HEK293 (cell line): ENCODE results near the gene F9.
A peak's percentile ranks its signal among the peaks of the same experiment; 100 is the strongest.

ENCODE experiments used
- FEZF1 ChIP-seq: fragments of 450-650 bp; formaldehyde crosslinking; IDR thresholded peaks from 2 replicates; pipeline ENCODE4 v1.5.1; 2016; ENCODE audit warnings: missing biosample characterization, missing genetic modification characterization
- OSR2 ChIP-seq: fragments of 450-650 bp; formaldehyde crosslinking; IDR thresholded peaks from 2 replicates; pipeline ENCODE4 v1.5.1; 2016; ENCODE audit warnings: missing biosample characterization, missing genetic modification characterization
- SALL2 ChIP-seq: fragments of 450-650 bp; formaldehyde crosslinking; IDR thresholded peaks from 2 replicates; pipeline ENCODE4 v1.5.0; 2017; ENCODE audit warnings: missing biosample characterization, mild to moderate bottlenecking, missing genetic modification characterization, borderline replicate concordance
- SP3 ChIP-seq: fragments of 450-650 bp; formaldehyde crosslinking; IDR thresholded peaks from 2 replicates; pipeline ENCODE4 v1.5.1; 2016; ENCODE audit warnings: missing biosample characterization, missing genetic modification characterization
- TCF7L2 ChIP-seq: IDR thresholded peaks from 2 replicates; pipeline ENCODE4 v1.6.1; 2011; ENCODE audit warnings: low read depth, mild to moderate bottlenecking, inconsistent platforms, low read length, moderate library complexity, borderline replicate concordance
- TRIM28 ChIP-seq: IDR thresholded peaks from 2 replicates; pipeline ENCODE4 v1.6.1; 2011; ENCODE audit warnings: low read length, control low read depth, borderline replicate concordance
- ZBTB48 ChIP-seq: fragments of 450-650 bp; formaldehyde crosslinking; IDR thresholded peaks from 2 replicates; pipeline ENCODE4 v1.5.1; 2016; ENCODE audit warnings: missing biosample characterization, missing genetic modification characterization
- ZNF133 ChIP-seq: fragments of 450-650 bp; formaldehyde crosslinking; IDR thresholded peaks from 2 replicates; pipeline ENCODE4 v1.5.1; 2016; ENCODE audit warnings: missing biosample characterization, missing genetic modification characterization
- ZNF138 ChIP-seq: fragments of 450-650 bp; formaldehyde crosslinking; IDR thresholded peaks from 2 replicates; pipeline ENCODE4 v1.5.1; 2016; ENCODE audit warnings: missing biosample characterization, missing genetic modification characterization, borderline replicate concordance
- ZNF146 ChIP-seq: fragments of 450-650 bp; formaldehyde crosslinking; IDR thresholded peaks from 2 replicates; pipeline ENCODE4 v1.5.1; 2016; ENCODE audit warnings: missing biosample characterization, missing genetic modification characterization
- ZNF2 ChIP-seq: fragments of 450-650 bp; formaldehyde crosslinking; IDR thresholded peaks from 2 replicates; pipeline ENCODE4 v1.5.1; 2016; ENCODE audit warnings: missing biosample characterization, missing genetic modification characterization
- ZNF223 ChIP-seq: fragments of 450-650 bp; formaldehyde crosslinking; IDR thresholded peaks from 2 replicates; pipeline ENCODE4 v1.5.1; 2016; ENCODE audit warnings: missing biosample characterization, missing genetic modification characterization
- ZNF24 ChIP-seq: fragments of 450-650 bp; formaldehyde crosslinking; IDR thresholded peaks from 2 replicates; pipeline ENCODE4 v1.5.1; 2016; ENCODE audit warnings: missing biosample characterization, missing genetic modification characterization
- ZNF248 ChIP-seq: fragments of 450-650 bp; formaldehyde crosslinking; IDR thresholded peaks from 2 replicates; pipeline ENCODE4 v1.5.1; 2017; ENCODE audit warnings: missing biosample characterization, missing genetic modification characterization
- ZNF394 ChIP-seq: fragments of 450-650 bp; formaldehyde crosslinking; IDR thresholded peaks from 2 replicates; pipeline ENCODE4 v1.5.1; 2016; ENCODE audit warnings: missing biosample characterization, missing genetic modification characterization, mild to moderate bottlenecking, moderate library complexity, borderline replicate concordance
- ZNF555 ChIP-seq: fragments of 450-650 bp; formaldehyde crosslinking; conservative IDR thresholded peaks from 2 replicates; pipeline ENCODE4 v1.5.1; 2017; ENCODE audit warnings: missing biosample characterization, mild to moderate bottlenecking, missing genetic modification characterization, inconsistent platforms
- ZNF558 ChIP-seq: fragments of 450-650 bp; formaldehyde crosslinking; IDR thresholded peaks from 2 replicates; pipeline ENCODE4 v1.5.1; 2016; ENCODE audit warnings: missing biosample characterization, missing genetic modification characterization
- ZNF623 ChIP-seq: fragments of 450-650 bp; formaldehyde crosslinking; IDR thresholded peaks from 2 replicates; pipeline ENCODE4 v1.5.1; 2016; ENCODE audit warnings: missing biosample characterization, missing genetic modification characterization
- ZNF629 ChIP-seq: fragments of 450-650 bp; formaldehyde crosslinking; IDR thresholded peaks from 2 replicates; pipeline ENCODE4 v1.5.1; 2017; ENCODE audit warnings: missing biosample characterization, missing genetic modification characterization
- ZNF658 ChIP-seq: fragments of 450-650 bp; formaldehyde crosslinking; IDR thresholded peaks from 2 replicates; pipeline ENCODE4; 2016; ENCODE audit warnings: missing biosample characterization, missing genetic modification characterization
- ZNF776 ChIP-seq: fragments of 450-650 bp; formaldehyde crosslinking; IDR thresholded peaks from 2 replicates; pipeline ENCODE4 v1.5.0; 2017; ENCODE audit warnings: missing biosample characterization, missing genetic modification characterization, borderline replicate concordance
- ZNF777 ChIP-seq: fragments of 450-650 bp; formaldehyde crosslinking; IDR thresholded peaks from 2 replicates; pipeline ENCODE4 v1.5.1; 2017; ENCODE audit warnings: missing biosample characterization, missing genetic modification characterization, borderline replicate concordance
- ZNF843 ChIP-seq: fragments of 450-650 bp; formaldehyde crosslinking; IDR thresholded peaks from 2 replicates; pipeline ENCODE4 v1.5.1; 2016; ENCODE audit warnings: missing biosample characterization, missing genetic modification characterization
- ZXDB ChIP-seq: fragments of 450-650 bp; formaldehyde crosslinking; IDR thresholded peaks from 2 replicates; pipeline ENCODE4 v1.5.1; 2016; ENCODE audit warnings: missing biosample characterization, missing genetic modification characterization
- TF ChIP-seq, protein P1 (sequence below): fragments of 450-650 bp; formaldehyde crosslinking; IDR thresholded peaks from 2 replicates; pipeline ENCODE4 v1.5.1; 2017; ENCODE audit warnings: missing biosample characterization, mild to moderate bottlenecking, missing genetic modification characterization, moderate library complexity
- TF ChIP-seq, protein P2 (sequence below): fragments of 450-650 bp; formaldehyde crosslinking; IDR thresholded peaks from 2 replicates; pipeline ENCODE4 v1.5.1; 2016; ENCODE audit warnings: missing biosample characterization, missing genetic modification characterization
- TF ChIP-seq, protein P3 (sequence below): fragments of 450-650 bp; formaldehyde crosslinking; IDR thresholded peaks from 2 replicates; pipeline ENCODE4 v1.5.1; 2016; ENCODE audit warnings: missing biosample characterization, missing genetic modification characterization, low read depth
- TF ChIP-seq, protein P4 (sequence below): fragments of 450-650 bp; formaldehyde crosslinking; IDR thresholded peaks from 2 replicates; pipeline ENCODE4 v1.5.1; 2016; ENCODE audit warnings: missing biosample characterization, missing genetic modification characterization
- TF ChIP-seq, protein P5 (sequence below): fragments of 450-650 bp; formaldehyde crosslinking; conservative IDR thresholded peaks from 2 replicates; pipeline ENCODE4 v1.5.1; 2016; ENCODE audit warnings: low read depth, missing biosample characterization, missing genetic modification characterization
- TF ChIP-seq, protein P6 (sequence below): fragments of 450-650 bp; formaldehyde crosslinking; IDR thresholded peaks from 2 replicates; pipeline ENCODE4 v1.5.1; 2017; ENCODE audit warnings: missing biosample characterization, missing genetic modification characterization

The F9 gene

DNA sequence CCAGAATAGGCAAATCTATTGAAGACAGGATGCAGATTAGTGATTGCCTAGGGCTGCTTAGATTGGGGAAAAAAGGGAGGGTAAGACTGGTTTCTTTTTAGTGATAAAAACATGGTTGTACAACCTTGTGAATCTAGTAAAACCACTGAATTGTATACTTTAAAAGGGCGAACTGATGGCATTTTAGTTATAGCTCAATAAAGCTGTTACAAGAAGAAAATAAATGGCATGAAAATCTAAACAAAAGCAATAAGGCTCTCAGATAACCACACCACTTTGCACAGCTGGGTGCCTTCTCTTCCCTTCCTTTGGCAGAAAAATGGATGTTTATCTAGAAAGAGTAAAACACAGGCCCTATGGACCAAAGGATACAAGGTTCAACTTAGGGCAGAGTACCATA is 69.6 kb downstream of the F9 start (continued):
- TF ChIP-seq ZNF146 (tag by site-specific recombination) (no peak), ZNF558 (tag by site-specific recombination) (no peak), ZNF223 (tag by site-specific recombination) (no peak), ZNF555 (no peak), ZNF24 (tag by site-specific recombination) (no peak), ZNF629 (no peak), ZNF843 (tag by site-specific recombination) (peak; percentile 76), SALL2 (no peak), TRIM28 (no peak), TCF7L2 (peak; percentile 75; the same call in 1 of the 2 replicates), ZNF248 (tag by site-specific recombination) (no peak), ZBTB48 (tag by site-specific recombination) (no peak), ZNF2 (tag by site-specific recombination) (no peak), ZNF394 (tag by site-specific recombination) (no peak), ZNF133 (tag by site-specific recombination) (no peak), OSR2 (tag by site-specific recombination) (no peak), ZNF658 (tag by site-specific recombination) (no peak), FEZF1 (tag by site-specific recombination) (peak; percentile 86), ZNF777 (tag by site-specific recombination) (no peak), ZXDB (0 out of 2 replicates have a peak, but pooled peaks have one; percentile 21), SP3 (tag by site-specific recombination) (no peak), ZNF776 (tag by site-specific recombination) (no peak), ZNF138 (tag by site-specific recombination) (no peak), ZNF623 (tag by site-specific recombination) (no peak)
- TF ChIP-seq, protein P1, sequence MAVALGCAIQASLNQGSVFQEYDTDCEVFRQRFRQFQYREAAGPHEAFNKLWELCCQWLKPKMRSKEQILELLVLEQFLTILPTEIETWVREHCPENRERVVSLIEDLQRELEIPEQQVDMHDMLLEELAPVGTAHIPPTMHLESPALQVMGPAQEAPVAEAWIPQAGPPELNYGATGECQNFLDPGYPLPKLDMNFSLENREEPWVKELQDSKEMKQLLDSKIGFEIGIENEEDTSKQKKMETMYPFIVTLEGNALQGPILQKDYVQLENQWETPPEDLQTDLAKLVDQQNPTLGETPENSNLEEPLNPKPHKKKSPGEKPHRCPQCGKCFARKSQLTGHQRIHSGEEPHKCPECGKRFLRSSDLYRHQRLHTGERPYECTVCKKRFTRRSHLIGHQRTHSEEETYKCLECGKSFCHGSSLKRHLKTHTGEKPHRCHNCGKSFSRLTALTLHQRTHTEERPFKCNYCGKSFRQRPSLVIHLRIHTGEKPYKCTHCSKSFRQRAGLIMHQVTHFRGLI (tag by site-specific recombination) = no peak
- TF ChIP-seq, protein P2, sequence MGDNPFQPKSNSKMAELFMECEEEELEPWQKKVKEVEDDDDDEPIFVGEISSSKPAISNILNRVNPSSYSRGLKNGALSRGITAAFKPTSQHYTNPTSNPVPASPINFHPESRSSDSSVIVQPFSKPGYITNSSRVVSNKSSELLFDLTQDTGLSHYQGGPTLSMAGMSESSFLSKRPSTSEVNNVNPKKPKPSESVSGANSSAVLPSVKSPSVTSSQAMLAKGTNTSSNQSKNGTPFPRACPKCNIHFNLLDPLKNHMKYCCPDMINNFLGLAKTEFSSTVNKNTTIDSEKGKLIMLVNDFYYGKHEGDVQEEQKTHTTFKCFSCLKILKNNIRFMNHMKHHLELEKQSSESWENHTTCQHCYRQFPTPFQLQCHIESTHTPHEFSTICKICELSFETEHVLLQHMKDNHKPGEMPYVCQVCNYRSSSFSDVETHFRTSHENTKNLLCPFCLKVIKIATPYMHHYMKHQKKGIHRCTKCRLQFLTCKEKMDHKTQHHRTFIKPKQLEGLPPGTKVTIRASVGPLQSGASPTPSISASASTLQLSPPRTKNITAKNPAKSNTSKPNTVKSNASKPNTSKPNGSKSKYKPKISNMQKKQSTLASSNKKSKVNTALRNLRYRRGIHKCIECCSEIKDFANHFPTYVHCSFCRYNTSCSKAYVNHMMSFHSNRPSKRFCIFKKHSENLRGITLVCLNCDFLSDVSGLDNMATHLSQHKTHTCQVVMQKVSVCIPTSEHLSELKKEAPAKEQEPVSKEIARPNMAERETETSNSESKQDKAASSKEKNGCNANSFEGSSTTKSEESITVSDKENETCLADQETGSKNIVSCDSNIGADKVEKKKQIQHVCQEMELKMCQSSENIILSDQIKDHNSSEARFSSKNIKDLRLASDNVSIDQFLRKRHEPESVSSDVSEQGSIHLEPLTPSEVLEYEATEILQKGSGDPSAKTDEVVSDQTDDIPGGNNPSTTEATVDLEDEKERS (tag by site-specific recombination) = no peak
- TF ChIP-seq, protein P3, sequence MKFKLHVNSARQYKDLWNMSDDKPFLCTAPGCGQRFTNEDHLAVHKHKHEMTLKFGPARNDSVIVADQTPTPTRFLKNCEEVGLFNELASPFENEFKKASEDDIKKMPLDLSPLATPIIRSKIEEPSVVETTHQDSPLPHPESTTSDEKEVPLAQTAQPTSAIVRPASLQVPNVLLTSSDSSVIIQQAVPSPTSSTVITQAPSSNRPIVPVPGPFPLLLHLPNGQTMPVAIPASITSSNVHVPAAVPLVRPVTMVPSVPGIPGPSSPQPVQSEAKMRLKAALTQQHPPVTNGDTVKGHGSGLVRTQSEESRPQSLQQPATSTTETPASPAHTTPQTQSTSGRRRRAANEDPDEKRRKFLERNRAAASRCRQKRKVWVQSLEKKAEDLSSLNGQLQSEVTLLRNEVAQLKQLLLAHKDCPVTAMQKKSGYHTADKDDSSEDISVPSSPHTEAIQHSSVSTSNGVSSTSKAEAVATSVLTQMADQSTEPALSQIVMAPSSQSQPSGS (tag by site-specific recombination) = no peak
- TF ChIP-seq, protein P4, sequence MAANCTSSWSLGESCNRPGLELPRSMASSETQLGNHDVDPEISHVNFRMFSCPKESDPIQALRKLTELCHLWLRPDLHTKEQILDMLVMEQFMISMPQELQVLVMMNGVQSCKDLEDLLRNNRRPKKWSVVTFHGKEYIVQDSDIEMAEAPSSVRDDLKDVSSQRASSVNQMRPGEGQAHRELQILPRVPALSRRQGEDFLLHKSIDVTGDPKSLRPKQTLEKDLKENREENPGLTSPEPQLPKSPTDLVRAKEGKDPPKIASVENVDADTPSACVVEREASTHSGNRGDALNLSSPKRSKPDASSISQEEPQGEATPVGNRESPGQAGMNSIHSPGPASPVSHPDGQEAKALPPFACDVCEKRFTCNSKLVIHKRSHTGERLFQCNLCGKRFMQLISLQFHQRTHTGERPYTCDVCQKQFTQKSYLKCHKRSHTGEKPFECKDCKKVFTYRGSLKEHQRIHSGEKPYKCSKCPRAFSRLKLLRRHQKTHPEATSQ (tag by site-specific recombination) = no peak
- TF ChIP-seq, protein P5, sequence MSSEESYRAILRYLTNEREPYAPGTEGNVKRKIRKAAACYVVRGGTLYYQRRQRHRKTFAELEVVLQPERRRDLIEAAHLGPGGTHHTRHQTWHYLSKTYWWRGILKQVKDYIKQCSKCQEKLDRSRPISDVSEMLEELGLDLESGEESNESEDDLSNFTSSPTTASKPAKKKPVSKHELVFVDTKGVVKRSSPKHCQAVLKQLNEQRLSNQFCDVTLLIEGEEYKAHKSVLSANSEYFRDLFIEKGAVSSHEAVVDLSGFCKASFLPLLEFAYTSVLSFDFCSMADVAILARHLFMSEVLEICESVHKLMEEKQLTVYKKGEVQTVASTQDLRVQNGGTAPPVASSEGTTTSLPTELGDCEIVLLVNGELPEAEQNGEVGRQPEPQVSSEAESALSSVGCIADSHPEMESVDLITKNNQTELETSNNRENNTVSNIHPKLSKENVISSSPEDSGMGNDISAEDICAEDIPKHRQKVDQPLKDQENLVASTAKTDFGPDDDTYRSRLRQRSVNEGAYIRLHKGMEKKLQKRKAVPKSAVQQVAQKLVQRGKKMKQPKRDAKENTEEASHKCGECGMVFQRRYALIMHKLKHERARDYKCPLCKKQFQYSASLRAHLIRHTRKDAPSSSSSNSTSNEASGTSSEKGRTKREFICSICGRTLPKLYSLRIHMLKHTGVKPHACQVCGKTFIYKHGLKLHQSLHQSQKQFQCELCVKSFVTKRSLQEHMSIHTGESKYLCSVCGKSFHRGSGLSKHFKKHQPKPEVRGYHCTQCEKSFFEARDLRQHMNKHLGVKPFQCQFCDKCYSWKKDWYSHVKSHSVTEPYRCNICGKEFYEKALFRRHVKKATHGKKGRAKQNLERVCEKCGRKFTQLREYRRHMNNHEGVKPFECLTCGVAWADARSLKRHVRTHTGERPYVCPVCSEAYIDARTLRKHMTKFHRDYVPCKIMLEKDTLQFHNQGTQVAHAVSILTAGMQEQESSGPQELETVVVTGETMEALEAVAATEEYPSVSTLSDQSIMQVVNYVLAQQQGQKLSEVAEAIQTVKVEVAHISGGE = no peak
- TF ChIP-seq, protein P6, sequence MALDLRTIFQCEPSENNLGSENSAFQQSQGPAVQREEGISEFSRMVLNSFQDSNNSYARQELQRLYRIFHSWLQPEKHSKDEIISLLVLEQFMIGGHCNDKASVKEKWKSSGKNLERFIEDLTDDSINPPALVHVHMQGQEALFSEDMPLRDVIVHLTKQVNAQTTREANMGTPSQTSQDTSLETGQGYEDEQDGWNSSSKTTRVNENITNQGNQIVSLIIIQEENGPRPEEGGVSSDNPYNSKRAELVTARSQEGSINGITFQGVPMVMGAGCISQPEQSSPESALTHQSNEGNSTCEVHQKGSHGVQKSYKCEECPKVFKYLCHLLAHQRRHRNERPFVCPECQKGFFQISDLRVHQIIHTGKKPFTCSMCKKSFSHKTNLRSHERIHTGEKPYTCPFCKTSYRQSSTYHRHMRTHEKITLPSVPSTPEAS (tag by site-specific recombination) = no peak
